ENCODE measurements around the gene UGT2A2.

The UGT2A2 gene

DNA sequence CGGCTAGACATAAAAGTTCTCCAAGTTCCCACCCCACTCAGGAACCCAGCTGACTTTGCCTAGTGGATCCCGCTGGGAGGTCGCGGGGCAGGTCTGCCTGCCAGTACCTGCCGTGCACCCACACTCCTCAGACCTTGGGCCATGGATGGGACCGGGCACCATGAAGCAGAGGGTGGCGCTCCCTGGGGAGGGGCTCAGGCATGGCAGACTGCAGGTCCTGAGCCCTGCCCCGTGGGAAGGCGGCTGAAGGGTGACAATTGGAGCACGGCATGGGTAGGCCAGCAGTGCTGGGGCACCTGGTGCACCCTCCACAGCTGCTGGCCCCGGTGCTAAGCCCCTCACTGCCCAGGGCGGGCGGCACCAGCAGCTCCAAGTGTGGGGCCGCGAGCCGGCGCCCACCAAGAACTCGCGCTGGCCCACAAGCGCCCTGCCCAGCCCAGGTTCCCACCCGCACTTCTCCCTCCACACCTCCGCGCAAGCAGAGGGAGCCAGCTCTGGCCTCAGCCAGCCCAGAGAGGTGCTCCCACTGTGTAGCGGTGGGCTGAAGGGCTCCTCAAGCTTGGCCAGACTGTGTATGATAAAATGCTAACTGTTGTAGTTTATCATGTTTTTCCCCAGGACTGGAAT, 63.1 kb downstream of the UGT2A2 start:
- no peak for DNase-seq (ENCODE audit: low spot score)

DNA sequence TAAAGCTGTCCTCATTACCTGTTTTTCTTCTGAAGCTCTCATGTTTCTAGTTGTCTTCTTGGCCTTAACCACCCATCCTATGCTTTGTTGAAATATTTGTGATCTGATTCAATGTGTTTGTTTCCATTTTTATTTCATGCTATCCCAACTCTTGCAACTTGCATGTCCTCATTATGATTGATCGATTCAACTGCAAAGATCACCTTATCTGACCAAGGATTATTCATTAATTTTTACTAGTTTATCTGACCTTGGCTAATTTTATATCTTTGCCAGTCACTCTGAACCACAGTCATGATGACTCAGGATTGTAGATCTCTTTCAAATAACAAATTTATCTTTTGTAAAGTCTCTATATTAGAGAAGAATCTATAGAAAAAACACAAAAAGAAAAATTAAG, 70.7 kb downstream of the UGT2A2 start:
- DNase-seq (ENCODE audit: low spot score), result no peak

GRCh38 chr4:69563424-69563823, 76.0 kb downstream of the UGT2A2 start:
- no peak for DNase-seq (ENCODE audit: low spot score)

DNA sequence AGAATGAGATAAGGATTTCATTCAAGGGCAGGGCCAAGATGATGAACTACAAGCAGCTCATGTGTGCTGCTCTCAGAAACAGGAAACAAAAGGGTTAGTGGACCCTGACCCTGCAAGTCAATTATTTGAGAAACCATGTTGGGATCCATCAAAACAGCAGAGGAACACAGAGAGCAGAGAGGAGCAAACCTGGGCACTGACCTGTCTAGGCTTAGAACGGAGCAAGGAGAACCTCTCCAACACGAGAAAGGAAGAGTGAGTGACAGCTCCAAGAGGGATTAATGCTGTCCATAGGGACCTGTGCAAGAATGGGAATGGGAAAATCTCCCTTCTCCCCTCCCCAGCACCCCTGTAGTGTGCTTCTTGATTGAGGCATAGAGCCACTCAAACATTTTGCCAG, 89.8 kb downstream of the UGT2A2 start:
- DNase-seq (ENCODE audit: low spot score), result no peak

- DNase-seq (ENCODE audit: low spot score), result no peak
These were observed 93.2 kb downstream of the UGT2A2 start for GRCh38 chr4:69546134-69546765.

Small RNA genes within 50 kb of the gene (small RNA-seq; reads per million reads assigned to genes)
- gene UGT2A2, result 0 reads per million in 2 experiments
